ENCODE results near the gene DCUN1D2.

The DCUN1D2 gene

GRCh38 chr13:113532156-113532806 lies 41.8 kb upstream of the DCUN1D2 start:
- H3K4me3 ChIP-seq (ENCODE audit: low read length), result no peak overlapping the region
- H3K27me3 ChIP-seq (replicated peaks; ENCODE audit: insufficient read depth, low read length), result no peaks in the 10 kb centered on the region
- H3K27ac ChIP-seq (ENCODE audit: low read length), result no peak overlapping the region
- no peak for DNase-seq
- H3K9me3 ChIP-seq (replicated peaks; ENCODE audit: insufficient read depth, low read length), result no peaks in the 10 kb centered on the region
- H3K9ac ChIP-seq (ENCODE audit: low read length), result no peak overlapping the region
- TF ChIP-seq EZH2phosphoT487 (IDR thresholded peaks at IDR 0.05; ENCODE audit: low read length) (no peak), CTCF (IDR thresholded peaks at IDR 0.05; ENCODE audit: low read length) (no peak), EZH2 (optimal IDR thresholded peaks at IDR 0.05; ENCODE audit: low read depth, low read length) (no peak)
- no peaks in the 10 kb centered on the region for H3F3A ChIP-seq (ENCODE audit: insufficient read depth, low read length)
- H4K20me1 ChIP-seq (ENCODE audit: insufficient read depth, low read length), result no peaks in the 10 kb centered on the region
- H2AFZ ChIP-seq (ENCODE audit: low read length), result no peak overlapping the region
- no peaks in the 10 kb centered on the region for H3K4me1 ChIP-seq (ENCODE audit: low read length)
- no peaks in the 10 kb centered on the region for H3K79me2 ChIP-seq (ENCODE audit: low read length)
- H3K4me2 ChIP-seq (ENCODE audit: low read depth, low read length), result no peak overlapping the region
- H3K9me2 ChIP-seq (replicated peaks; ENCODE audit: insufficient read depth, low read length), result no peaks in the 10 kb centered on the region
- no peaks in the 10 kb centered on the region for H3K36me3 ChIP-seq (replicated peaks; ENCODE audit: insufficient read depth, low read length)

- no peak for DNase-seq
- H3K9me2 ChIP-seq (replicated peaks; ENCODE audit: insufficient read depth, low read length), result no peaks in the 10 kb centered on the region
- no peaks in the 10 kb centered on the region for H3K9me3 ChIP-seq (replicated peaks; ENCODE audit: insufficient read depth, low read length)
- no peak overlapping the region for H3K4me2 ChIP-seq (ENCODE audit: low read depth, low read length)
- H3K36me3 ChIP-seq (replicated peaks; ENCODE audit: insufficient read depth, low read length), result no peaks in the 10 kb centered on the region
- H3K9ac ChIP-seq (ENCODE audit: low read length), result no peak overlapping the region
- H4K20me1 ChIP-seq (ENCODE audit: insufficient read depth, low read length), result no peaks in the 10 kb centered on the region
- H3K79me2 ChIP-seq (ENCODE audit: low read length), result no peaks in the 10 kb centered on the region
- no peak overlapping the region for H3K4me3 ChIP-seq (ENCODE audit: low read length)
- H3K27ac ChIP-seq (ENCODE audit: low read length), result no peak overlapping the region
- no peaks in the 10 kb centered on the region for H3K4me1 ChIP-seq (ENCODE audit: low read length)
- H3F3A ChIP-seq (ENCODE audit: insufficient read depth, low read length), result no peaks in the 10 kb centered on the region
- no peak overlapping the region for H2AFZ ChIP-seq (ENCODE audit: low read length)
- H3K27me3 ChIP-seq (replicated peaks; ENCODE audit: insufficient read depth, low read length), result no peaks in the 10 kb centered on the region
- TF ChIP-seq EZH2 (optimal IDR thresholded peaks at IDR 0.05; ENCODE audit: low read depth, low read length), result no peak
- no peak for TF ChIP-seq EZH2phosphoT487 (IDR thresholded peaks at IDR 0.05; ENCODE audit: low read length)
- TF ChIP-seq CTCF (IDR thresholded peaks at IDR 0.05; ENCODE audit: low read length), result no peak
Measured at GRCh38 chr13:113531041-113531873, 40.7 kb upstream of the DCUN1D2 start.

- Histone ChIP-seq H3K9me2 (replicated peaks; ENCODE audit: insufficient read depth, low read length) (no peaks in the 10 kb centered on the region), H3K27ac (ENCODE audit: low read length) (no peak overlapping the region), H3K4me2 (ENCODE audit: low read depth, low read length) (no peak overlapping the region), H4K20me1 (ENCODE audit: insufficient read depth, low read length) (no peaks in the 10 kb centered on the region), H3K79me2 (ENCODE audit: low read length) (no peaks in the 10 kb centered on the region), H3K27me3 (replicated peaks; ENCODE audit: insufficient read depth, low read length) (no peaks in the 10 kb centered on the region), H3K9ac (ENCODE audit: low read length) (no peak overlapping the region), H3K4me3 (ENCODE audit: low read length) (no peak overlapping the region), H3K36me3 (replicated peaks; ENCODE audit: insufficient read depth, low read length) (no peaks in the 10 kb centered on the region), H2AFZ (ENCODE audit: low read length) (no peak overlapping the region), H3F3A (ENCODE audit: insufficient read depth, low read length) (no peaks in the 10 kb centered on the region), H3K4me1 (ENCODE audit: low read length) (no peaks in the 10 kb centered on the region), H3K9me3 (replicated peaks; ENCODE audit: insufficient read depth, low read length) (no peaks in the 10 kb centered on the region)
- DNase-seq, result no peak
- TF ChIP-seq CTCF (IDR thresholded peaks at IDR 0.05; ENCODE audit: low read length) (no peak), EZH2 (optimal IDR thresholded peaks at IDR 0.05; ENCODE audit: low read depth, low read length) (no peak), EZH2phosphoT487 (IDR thresholded peaks at IDR 0.05; ENCODE audit: low read length) (no peak)
Measured at GRCh38 chr13:113528813-113529180, 38.3 kb upstream of the DCUN1D2 start.
